Hepatocyte (in vitro differentiated cells): ENCODE data around the gene CFAP410.

Source experiments
- EZH2 ChIP-seq: fragments of 200-600 bp; sonication (generic); IDR thresholded peaks from 2 replicates; pipeline ENCODE4 v1.6.1; 2016; ENCODE audit warnings: antibody characterized with exemption, mild to moderate bottlenecking, borderline replicate concordance
- EZH2phosphoT487 ChIP-seq: fragments of 200-600 bp; sonication (generic); IDR thresholded peaks from one replicate; pipeline ENCODE4 v1.6.1; 2018; ENCODE audit warnings: antibody characterized with exemption, mild to moderate bottlenecking, low read depth, moderate library complexity; ENCODE audit not compliant: unreplicated experiment, severe bottlenecking
- TF ChIP-seq, protein P1 (sequence below): fragments of 200-600 bp; sonication (generic); IDR thresholded peaks from 2 replicates; pipeline ENCODE4 v1.5.1; 2016; ENCODE audit warnings: antibody characterized with exemption, mild to moderate bottlenecking; ENCODE audit not compliant: poor library complexity

DNA sequence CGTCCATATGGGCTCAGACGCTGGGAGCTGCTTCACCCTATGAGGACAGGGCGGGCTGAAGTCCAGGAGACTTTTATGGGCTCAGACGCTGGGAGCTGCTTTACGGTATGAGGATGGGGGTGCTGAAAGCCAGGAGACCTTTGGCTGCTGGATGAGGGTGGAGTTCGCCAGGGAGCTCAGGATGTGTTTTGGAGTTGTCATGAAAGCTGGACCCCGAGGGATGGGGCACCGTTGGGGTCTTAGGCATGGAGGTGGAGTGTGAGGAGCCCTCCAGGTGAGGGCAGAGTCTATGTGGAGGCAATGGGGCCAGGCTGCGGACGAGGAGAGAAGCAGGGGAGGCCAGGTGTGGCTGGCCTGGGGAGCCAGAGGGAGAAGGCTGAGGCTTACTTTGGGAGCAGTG, 41.7 kb upstream of the CFAP410 start:
- TF ChIP-seq, protein P1, sequence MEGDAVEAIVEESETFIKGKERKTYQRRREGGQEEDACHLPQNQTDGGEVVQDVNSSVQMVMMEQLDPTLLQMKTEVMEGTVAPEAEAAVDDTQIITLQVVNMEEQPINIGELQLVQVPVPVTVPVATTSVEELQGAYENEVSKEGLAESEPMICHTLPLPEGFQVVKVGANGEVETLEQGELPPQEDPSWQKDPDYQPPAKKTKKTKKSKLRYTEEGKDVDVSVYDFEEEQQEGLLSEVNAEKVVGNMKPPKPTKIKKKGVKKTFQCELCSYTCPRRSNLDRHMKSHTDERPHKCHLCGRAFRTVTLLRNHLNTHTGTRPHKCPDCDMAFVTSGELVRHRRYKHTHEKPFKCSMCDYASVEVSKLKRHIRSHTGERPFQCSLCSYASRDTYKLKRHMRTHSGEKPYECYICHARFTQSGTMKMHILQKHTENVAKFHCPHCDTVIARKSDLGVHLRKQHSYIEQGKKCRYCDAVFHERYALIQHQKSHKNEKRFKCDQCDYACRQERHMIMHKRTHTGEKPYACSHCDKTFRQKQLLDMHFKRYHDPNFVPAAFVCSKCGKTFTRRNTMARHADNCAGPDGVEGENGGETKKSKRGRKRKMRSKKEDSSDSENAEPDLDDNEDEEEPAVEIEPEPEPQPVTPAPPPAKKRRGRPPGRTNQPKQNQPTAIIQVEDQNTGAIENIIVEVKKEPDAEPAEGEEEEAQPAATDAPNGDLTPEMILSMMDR, result no peak
- TF ChIP-seq EZH2phosphoT487 (no peak), EZH2 (no peak)
